Activated T-helper 1 cell treated with Interleukin-2 at 50 U/mL for 16 hours (primary cell): ENCODE measurements around the gene MYO3B.

Experiments
- DNase-seq: peaks from one replicate; pipeline ENCODE4 v3.0.0-alpha.2; 2020; ENCODE audit warnings: low read depth

MYO3B gene

GRCh38 chr2:170235860-170236679 lies 58.1 kb downstream of the MYO3B start:
- DNase-seq = no peak

DNA sequence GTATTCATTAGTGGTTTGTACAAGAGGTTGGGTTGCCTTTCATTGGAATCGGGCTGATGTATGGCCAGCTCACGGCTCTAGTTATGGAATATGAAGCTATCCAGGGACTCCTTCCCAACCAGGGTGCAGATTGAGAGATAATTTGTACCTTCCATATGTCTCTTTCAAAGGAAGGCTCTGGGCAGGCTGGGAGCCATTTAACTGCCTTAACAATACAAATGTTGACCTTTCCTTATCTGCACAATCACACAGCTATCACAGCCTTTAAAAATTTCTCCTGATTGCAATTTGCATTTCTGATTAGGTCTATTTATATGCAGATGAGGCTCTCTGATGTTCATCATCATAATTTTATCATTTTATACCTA lies 58.7 kb downstream of the MYO3B start:
- DNase-seq = no peak

DNA sequence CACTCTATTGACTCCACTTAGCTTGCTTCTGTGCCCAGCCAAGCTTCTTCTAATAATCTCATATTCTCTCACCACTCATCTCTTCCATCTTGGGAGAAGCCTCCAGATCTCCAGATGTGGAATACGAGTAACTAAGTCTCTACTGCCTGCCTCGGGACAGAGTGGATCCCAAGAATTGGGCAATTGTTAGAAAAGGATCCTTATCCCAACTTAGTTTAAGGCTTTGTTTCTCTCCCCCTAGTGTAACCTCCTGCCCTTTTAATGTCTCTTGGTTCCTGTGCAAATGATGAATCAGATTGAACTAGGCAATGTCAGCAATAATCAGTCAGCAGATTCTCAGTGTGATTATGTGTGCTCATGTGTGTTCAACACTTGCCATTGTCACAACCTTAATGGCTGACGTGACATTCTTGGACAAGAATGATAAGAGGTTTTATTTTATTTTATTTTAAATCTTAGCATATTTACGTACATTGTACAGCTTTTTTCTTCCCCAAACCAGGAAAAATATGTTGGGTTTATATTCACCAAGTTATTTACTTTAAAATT lies 59.7 kb downstream of the MYO3B start:
- no peak for DNase-seq

GRCh38 chr2:170238776-170239175 lies 60.8 kb downstream of the MYO3B start:
- DNase-seq = no peak

DNA sequence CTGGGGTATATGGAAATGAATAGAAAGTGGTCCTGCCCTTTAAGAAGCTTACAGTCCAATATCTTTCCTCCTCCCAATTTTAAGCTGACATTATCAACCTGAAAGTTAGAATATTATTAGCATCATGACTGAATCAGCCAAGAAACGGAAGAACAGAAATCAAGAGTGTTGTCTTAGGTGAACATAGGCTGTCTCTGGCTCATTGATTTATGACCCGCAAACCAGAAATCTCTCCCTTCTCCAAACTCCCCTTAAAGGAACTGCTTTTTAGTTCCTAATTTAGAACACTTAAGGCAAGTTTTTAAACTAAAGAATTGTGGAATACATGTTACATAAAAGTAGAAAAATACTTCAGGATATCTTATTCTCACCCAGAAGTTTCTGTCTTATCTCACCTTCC lies 62.7 kb downstream of the MYO3B start:
- no peak for DNase-seq

DNA sequence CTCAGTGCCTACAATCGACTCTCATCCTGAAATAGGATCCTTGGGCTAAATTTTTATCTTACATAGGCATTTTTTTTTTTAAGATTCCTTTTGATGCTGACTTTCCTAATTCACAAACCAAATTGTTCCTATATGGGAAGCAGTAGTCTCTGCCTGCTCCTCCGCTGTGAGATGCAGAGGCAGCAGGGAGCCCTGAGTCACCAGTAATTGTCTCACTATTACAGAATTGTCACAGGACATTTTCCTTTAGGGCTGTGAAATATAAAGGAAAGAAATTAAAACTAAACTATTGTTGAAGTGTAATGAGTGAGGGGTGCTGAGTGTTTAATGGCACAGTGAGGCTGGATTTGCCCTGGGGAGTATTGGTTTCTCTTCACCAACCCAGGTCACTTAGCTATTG lies 63.8 kb downstream of the MYO3B start:
- DNase-seq = no peak

DNA sequence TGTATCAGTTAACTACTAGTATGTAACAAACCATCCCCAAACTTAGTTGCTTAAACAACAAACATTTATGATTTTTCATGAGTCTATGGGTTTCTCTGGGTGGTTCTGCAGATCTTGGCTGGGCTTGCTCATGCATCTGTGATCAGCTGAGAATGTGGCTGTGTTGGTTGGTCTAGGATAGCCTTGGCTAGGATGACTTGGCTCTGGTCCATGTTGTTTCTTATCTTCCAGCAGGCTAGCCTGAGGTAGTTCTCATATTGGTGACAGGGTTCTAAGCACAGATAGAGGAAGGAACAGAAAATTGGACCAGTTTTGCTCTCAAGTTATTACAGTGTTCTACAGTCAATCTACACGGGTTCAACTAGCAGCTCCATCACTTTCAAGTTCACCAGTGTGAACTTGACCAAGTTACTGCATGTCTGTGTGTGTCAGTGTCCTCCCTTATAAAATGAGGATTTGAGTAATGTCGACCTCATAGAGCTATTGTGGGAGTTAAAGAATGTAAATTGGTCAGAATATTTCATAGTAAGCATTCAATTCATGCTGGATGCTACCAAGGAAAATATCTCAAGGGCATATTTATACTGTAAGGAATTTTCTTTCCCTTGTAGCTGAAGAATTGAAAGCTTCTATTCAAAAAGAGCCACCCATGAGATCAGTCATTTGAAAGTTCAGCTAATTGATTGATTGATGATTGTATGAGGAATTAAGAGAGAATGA lies 65.3 kb downstream of the MYO3B start:
- no peak for DNase-seq

DNA sequence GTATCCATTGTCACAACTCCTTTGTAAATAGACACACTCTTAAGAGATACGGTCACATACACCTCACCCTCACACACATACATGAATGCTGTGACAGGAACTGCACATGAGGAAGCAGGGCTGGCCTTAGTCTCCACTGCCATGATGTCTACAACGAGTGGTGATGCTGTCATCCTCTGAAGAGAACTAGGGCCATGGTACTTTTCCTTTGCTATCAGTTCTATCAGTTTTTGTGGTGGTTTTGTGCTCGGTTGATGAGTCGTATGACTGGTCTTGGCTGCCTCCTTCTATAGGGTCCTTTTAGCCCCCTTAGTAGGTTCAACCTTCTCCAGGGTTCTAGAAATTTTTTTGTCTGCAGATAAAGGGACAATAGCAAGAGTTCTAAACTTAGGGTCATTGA lies 66.0 kb downstream of the MYO3B start:
- no peak for DNase-seq

DNA sequence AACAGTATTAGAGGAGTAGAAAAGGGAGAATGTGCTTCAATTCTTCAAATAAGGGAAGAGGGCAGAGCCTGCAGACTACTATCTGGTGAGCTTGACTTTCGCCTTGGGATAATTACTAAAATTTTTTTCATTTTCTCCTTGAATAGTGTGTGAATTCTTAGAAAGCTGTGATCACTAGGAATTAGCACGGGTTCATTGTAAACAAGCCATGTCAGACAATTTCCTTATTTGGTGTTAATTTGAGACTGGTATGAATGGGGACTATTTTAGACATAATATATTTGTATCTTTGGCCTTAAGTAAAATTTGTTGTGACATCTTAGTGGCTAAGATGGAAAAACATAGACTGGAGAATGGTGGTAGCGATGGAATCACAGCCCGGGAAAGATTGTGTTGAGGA lies 66.6 kb downstream of the MYO3B start:
- DNase-seq = no peak

DNA sequence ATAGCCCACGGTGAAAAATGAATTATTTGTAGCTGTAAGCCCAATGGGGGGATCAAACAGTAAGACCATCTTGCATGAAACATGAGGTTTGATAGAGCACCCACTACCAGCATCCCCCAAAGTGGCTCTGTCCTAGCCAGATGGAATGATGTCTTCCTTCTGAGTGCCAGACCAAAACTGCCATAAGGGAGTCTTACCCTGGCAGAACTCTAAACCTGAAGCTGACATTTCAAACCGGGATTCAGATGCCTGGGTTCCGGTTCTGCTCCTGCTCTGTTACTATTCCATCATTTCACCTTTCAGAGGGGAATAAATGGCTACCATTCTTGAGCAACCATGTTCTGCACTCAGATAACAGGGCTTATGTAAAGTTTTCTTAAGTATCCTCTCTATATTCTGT lies 67.4 kb downstream of the MYO3B start:
- DNase-seq = no peak

- no peak for DNase-seq
Measured at GRCh38 chr2:170247333-170247732, 69.4 kb downstream of the MYO3B start.

DNA sequence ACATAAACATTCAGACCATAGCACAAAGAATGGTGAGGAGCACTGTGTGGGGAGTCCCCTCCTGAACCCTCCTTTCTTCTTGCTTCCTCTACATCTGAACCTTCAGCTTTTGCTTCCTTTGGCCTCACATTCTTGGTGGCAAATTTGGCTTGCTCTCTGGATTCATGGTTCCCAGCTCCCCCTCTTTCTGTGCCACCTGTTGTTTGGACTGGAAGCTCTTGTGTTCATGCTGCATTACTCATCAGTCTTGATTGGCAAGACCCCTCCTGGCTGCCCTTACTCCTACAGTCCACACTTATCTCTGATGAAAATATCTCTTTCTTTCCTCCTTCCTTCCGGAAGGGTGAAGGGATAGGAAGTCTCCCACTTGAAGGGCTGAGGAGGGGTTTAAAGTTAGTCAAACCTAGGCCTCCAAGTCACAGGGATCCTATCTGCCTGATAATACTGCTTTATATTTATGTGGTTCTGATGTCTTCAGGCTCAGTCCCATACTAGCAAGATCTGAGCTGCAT lies 70.0 kb downstream of the MYO3B start:
- no peak for DNase-seq

- no peak for DNase-seq
Measured at GRCh38 chr2:170248574-170249393, 70.8 kb downstream of the MYO3B start.

DNA sequence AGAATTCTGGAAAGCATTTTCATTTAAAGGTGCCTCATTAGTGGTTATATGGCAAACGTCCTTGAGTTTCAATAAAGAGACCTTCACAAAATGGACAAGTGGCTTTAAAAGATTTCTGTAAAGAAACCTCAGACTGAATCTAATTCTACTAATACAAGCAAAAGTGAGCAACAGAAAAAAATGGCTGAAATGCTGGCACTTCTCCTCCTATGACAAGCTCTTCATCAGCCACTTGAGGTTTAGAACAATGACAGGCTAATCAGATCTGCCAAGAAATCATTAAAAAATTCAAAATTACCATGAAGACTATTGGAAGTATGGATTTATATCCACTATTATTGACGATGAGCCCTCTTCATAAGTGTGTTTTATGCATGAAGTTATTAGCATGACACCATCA lies 71.8 kb downstream of the MYO3B start:
- no peak for DNase-seq

DNA sequence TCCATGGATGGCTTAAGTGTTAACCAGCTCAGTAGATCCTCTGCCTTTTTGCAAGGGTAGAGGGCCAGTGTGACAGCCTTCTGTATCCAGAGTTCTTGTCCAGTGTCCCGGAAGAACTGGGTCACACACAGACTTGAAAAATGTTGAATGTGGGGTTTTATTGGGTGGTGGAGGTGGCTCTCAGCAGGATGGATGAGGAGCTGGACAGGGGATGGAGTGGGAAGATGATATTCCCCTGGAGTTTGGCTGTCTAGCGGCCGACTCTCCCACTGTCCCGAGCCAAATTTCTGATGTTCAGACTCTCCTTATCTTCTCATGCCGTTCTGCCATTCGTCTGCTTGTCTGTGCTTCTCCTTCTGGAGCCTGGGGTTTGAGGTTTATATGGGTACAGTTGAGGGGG lies 72.6 kb downstream of the MYO3B start:
- DNase-seq = no peak

DNA sequence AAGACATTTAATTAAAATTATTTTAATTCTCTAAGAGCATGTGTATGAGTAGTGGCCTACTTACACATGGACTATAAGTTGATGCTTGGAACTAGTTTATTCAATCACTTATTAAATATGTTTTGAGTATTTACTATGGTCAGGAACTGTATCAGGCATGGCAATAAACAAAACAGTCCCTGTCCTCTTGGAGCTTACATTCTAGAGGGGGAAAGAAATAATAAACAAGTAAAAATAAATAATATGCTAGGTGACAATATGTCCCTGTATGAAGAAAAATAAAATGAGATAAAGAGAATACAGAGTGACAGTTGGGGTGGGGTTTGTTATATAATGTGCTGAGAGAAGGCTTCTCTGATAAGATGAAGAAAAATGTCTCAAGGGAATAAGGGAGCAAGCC lies 74.5 kb downstream of the MYO3B start:
- no peak for DNase-seq

GRCh38 chr2:170253721-170254230 lies 75.8 kb downstream of the MYO3B start:
- no peak for DNase-seq

GRCh38 chr2:170254293-170254732 lies 76.4 kb downstream of the MYO3B start:
- DNase-seq = no peak

- DNase-seq = no peak
Measured at GRCh38 chr2:170255137-170255536, 77.2 kb downstream of the MYO3B start.

DNA sequence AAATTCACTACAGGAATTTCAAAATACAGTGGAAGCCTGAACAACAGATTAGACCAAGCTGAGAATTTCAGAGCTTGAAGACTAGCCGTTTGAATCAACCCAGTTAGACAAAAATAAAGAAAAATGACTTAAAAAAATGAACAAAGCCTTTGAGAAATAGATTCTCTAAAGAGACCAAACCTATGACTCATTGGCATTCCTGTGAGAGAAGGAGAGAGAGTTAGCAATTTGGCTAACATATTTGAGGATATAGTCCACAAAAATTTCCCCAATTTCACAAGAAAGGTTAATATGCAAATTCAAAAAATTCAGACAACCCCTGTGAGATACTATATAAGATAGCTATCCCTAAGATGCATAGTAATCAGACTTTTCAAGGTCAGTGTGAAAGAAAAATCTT lies 78.0 kb downstream of the MYO3B start:
- DNase-seq = no peak

DNA sequence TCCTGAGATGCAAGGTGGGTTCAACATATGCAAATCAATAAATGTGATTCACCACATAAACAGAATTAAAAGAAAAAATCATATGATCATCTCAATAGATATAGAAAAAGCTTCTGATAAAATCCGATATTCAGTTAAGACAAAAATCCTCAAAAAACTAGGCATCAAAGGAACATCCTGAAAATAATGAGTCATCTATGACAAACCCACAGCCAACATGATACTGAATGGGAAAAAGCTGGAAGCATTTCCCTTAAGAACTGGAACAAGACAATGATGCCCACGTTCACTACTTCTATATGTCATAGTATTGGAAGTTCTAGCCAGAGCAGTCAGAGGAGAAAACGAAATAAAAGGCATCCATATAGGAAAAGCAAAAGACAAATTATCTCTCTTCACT lies 80.4 kb downstream of the MYO3B start:
- DNase-seq = no peak

- no peak for DNase-seq
Measured at GRCh38 chr2:170260188-170260587, 82.2 kb downstream of the MYO3B start.
